GM12878 (cell line): ENCODE results near the gene TMEM176B. TPM values are rescaled to one million over a fixed set of nuclear protein-coding genes. Genes with fewer than 3 reads are reported as not detected.

Experiments used
- ATAC-seq: fragments of 200-7000 bp; cut with Tn5 transposase; 3 replicates; pipeline ENCODE4 v1.9.1; 2020; ENCODE audit warnings: mild to moderate bottlenecking, moderate library complexity
- BruUV-seq: library from RNA; stranded (reverse); fragments of 400-500 nt; replicated peaks from 2 replicates; lab custom pipeline; 2021; lab: Mats Ljungman, UMichigan
- CTCF ChIA-PET: fragments of 300-600 bp; sonication (Branson Sonifier 250); formaldehyde crosslinking; extraction: SDS; loops from one replicate; lab custom pipeline; 2021; ENCODE audit warnings: inconsistent platforms; lab: Yijun Ruan, JAX
- POLR2A ChIA-PET: fragments of 350-600 bp; formaldehyde crosslinking; extraction: SDS; loops from one replicate; lab custom pipeline; 2021; ENCODE audit warnings: inconsistent platforms; lab: Charles Lee
- RAD21 ChIA-PET: fragments of 300-600 bp; sonication (Branson Sonifier 250); formaldehyde crosslinking; loops from one replicate; lab custom pipeline; 2023; ENCODE audit warnings: antibody characterized with exemption; ENCODE audit not compliant: unreplicated experiment; lab: Charles Lee
- SMC1A ChIA-PET: fragments of 300-600 bp; sonication (Branson Sonifier 250); formaldehyde crosslinking; loops from one replicate; lab custom pipeline; 2023; ENCODE audit not compliant: unreplicated experiment, uncharacterized antibody; lab: Charles Lee
- DNase-seq: peaks from one replicate; pipeline ENCODE4 v3.0.0-alpha.2; 2011; ENCODE audit warnings: low read depth, low spot score
- FAIRE-seq: peaks from 3 replicates; lab custom pipeline; 2011; peaks lifted over from hg19 to GRCh38; lab: Jason Lieb, UNC
- H2AFZ ChIP-seq: 2 replicates; pipeline ENCODE4 v1.6.0; 2011; ENCODE audit warnings: low read depth, low read length, control low read depth; ENCODE audit not compliant: control insufficient read depth
- H3K27ac ChIP-seq: 2 replicates; pipeline ENCODE4 v1.5.1; 2011; ENCODE audit warnings: control low read depth; ENCODE audit not compliant: control insufficient read depth, insufficient read depth
- H3K27me3 ChIP-seq, 2 experiments: replicated peaks in 1 of 2; 2 replicates each; pipeline versions ENCODE4 v1.6.0 to v1.6.1; 2011; ENCODE audit warnings: low read length in 1 of 2; ENCODE audit not compliant: control insufficient read depth in 2 of 2, insufficient read depth in 2 of 2
- H3K36me3 ChIP-seq, 2 experiments: 2 replicates each; pipeline ENCODE4 v1.5.1; 2011; ENCODE audit warnings: low read length in 1 of 2; ENCODE audit not compliant: control insufficient read depth in 2 of 2, insufficient read depth in 2 of 2
- H3K4me1 ChIP-seq: 2 replicates; pipeline ENCODE4 v1.6.1; 2011; ENCODE audit warnings: mild to moderate bottlenecking, low read length, moderate library complexity, mixed read lengths; ENCODE audit not compliant: control insufficient read depth, insufficient read depth
- H3K4me2 ChIP-seq: 2 replicates; pipeline ENCODE4 v1.6.0; 2011; ENCODE audit warnings: control low read depth; ENCODE audit not compliant: control insufficient read depth, insufficient read depth
- H3K4me3 ChIP-seq: fragments of 200-600 bp; sonication (generic); 2 replicates; pipeline ENCODE4 v1.5.1; 2016
- H3K79me2 ChIP-seq: 2 replicates; pipeline ENCODE4 v1.6.0; 2011; ENCODE audit warnings: low read length; ENCODE audit not compliant: control insufficient read depth, insufficient read depth
- H3K9ac ChIP-seq: 2 replicates; pipeline ENCODE4 v1.8.0; 2011; ENCODE audit warnings: low read length, control low read depth, mixed read lengths; ENCODE audit not compliant: control insufficient read depth, insufficient read depth
- H3K9me3 ChIP-seq: replicated peaks from 3 replicates; pipeline ENCODE4 v1.5.1; 2011; ENCODE audit warnings: mild to moderate bottlenecking, low read length; ENCODE audit not compliant: control insufficient read depth, insufficient read depth
- H4K20me1 ChIP-seq: 2 replicates; pipeline ENCODE4 v1.6.0; 2011; ENCODE audit not compliant: control insufficient read depth, insufficient read depth
- CREB1 ChIP-seq: IDR thresholded peaks from 2 replicates; pipeline ENCODE4 v1.6.1; 2012; ENCODE audit warnings: low read depth, mild to moderate bottlenecking, inconsistent platforms
- CREM ChIP-seq: IDR thresholded peaks from 2 replicates; pipeline ENCODE4 v1.6.1; 2014; ENCODE audit warnings: antibody characterized with exemption, low read depth
- ESRRA ChIP-seq: IDR thresholded peaks from 2 replicates; pipeline ENCODE4 v1.6.1; 2012; ENCODE audit warnings: mild to moderate bottlenecking, low read length, improper control_type of control experiment
- FOS ChIP-seq: IDR thresholded peaks from 3 replicates; pipeline ENCODE4 v1.6.1; 2011; ENCODE audit warnings: borderline replicate concordance; ENCODE audit not compliant: insufficient read length; ENCODE audit errors: extremely low read depth
- GABPA ChIP-seq: IDR thresholded peaks from 2 replicates; pipeline ENCODE4 v1.6.1; 2014; ENCODE audit warnings: antibody characterized with exemption, low read depth, mild to moderate bottlenecking, inconsistent platforms
- HDGF ChIP-seq: fragments of 450-650 bp; IDR thresholded peaks from 2 replicates; pipeline ENCODE4 v1.6.1; 2016; ENCODE audit warnings: antibody characterized with exemption
- MTA2 ChIP-seq: fragments of 450-650 bp; IDR thresholded peaks from 2 replicates; pipeline ENCODE4 v1.6.1; 2016; ENCODE audit warnings: low read depth, mild to moderate bottlenecking, moderate library complexity
- NR2C1 ChIP-seq: fragments of 450-650 bp; IDR thresholded peaks from 2 replicates; pipeline ENCODE4 v1.6.1; 2017; ENCODE audit warnings: antibody characterized with exemption, mild to moderate bottlenecking, moderate library complexity
- RELA ChIP-seq: fragments of 450-650 bp; IDR thresholded peaks from 2 replicates; pipeline ENCODE4 v1.8.0; 2014; ENCODE audit warnings: borderline replicate concordance; ENCODE audit not compliant: partially characterized antibody
- SIX5 ChIP-seq: IDR thresholded peaks from 2 replicates; pipeline ENCODE4 v1.6.1; 2011; ENCODE audit warnings: mild to moderate bottlenecking, low read depth, low read length, moderate library complexity; ENCODE audit not compliant: severe bottlenecking
- SMAD5 ChIP-seq: IDR thresholded peaks from 2 replicates; pipeline ENCODE4 v1.6.1; 2016; ENCODE audit warnings: antibody characterized with exemption, low read depth
- SREBF2 ChIP-seq: IDR thresholded peaks from 2 replicates; pipeline ENCODE4 v1.6.1; 2012; ENCODE audit warnings: mild to moderate bottlenecking, low read length
- STAT3 ChIP-seq: IDR thresholded peaks from 2 replicates; pipeline ENCODE4 v1.6.1; 2011; ENCODE audit warnings: low read depth, low read length, improper control_type of control experiment
- TCF3 ChIP-seq: IDR thresholded peaks from 2 replicates; pipeline ENCODE4 v1.6.1; 2012; ENCODE audit warnings: low read depth, mild to moderate bottlenecking, low read length, borderline replicate concordance; ENCODE audit not compliant: insufficient read depth
- ZBTB33 ChIP-seq: fragments of 450-650 bp; IDR thresholded peaks from 2 replicates; pipeline ENCODE4 v1.6.1; 2017; ENCODE audit warnings: mild to moderate bottlenecking
- whole genome bisulfite sequencing: methylation state at CpG from one replicate; pipeline ENCODE4 v1.1.6; 2016; ENCODE audit warnings: low lambda C conversion rate; ENCODE audit not compliant: insufficient replicate concordance, insufficient coverage; ENCODE audit errors: missing lambda C conversion rate; 5-methylcytosine and 5-hydroxymethylcytosine counted together
- in situ Hi-C: fragments of 300-500 bp; cut with MboI; formaldehyde crosslinking; loops from 9 replicates; pipeline ENCODE4 v1.14.3; 2018; ENCODE audit warnings: mixed read lengths
- intact Hi-C: fragments of 100-400 bp; cut with micrococcal nuclease; formaldehyde crosslinking; loops from one replicate; pipeline ENCODE4 v1.14.2; 2022; ENCODE audit not compliant: unreplicated experiment
- polyA plus RNA-seq, 11 experiments: library from polyadenylated mRNA; depleted of rRNA in 4 of 11; unstranded in 6 of 11; stranded (reverse) in 5 of 11; fragments of >200 nt; fragmentation: Nextera tagmentation in 4 of 11; fragmentation: Illumina TruSeq in 1 of 11; extraction: Ambion mirVana in 4 of 11; extraction: Trizol in 1 of 11; gene quantifications; 1 replicate in 1 of 11; 2 replicates in 10 of 11; pipeline versions ENCODE4 v1.2.1 to v1.2.3, GENCODE V29; 2011 to 2016; ENCODE audit warnings: inconsistent platforms in 2 of 11, missing spikeins in 2 of 11, low read depth in 1 of 11
- total RNA-seq, 4 experiments: library from RNA; depleted of rRNA in 3 of 4; stranded (reverse); fragments of >200 nt in 3 of 4; fragmentation: Illumina TruSeq in 1 of 4; extraction: Trizol in 1 of 4; gene quantifications; 2 replicates each; pipeline versions ENCODE4 v1.2.1 to v1.2.3, GENCODE V29; 2013 to 2021
- TF ChIP-seq, protein P1 (sequence below): fragments of 450-650 bp; IDR thresholded peaks from 2 replicates; pipeline ENCODE4 v1.6.1; 2017; ENCODE audit warnings: mild to moderate bottlenecking, low read depth, inconsistent platforms; ENCODE audit not compliant: poor library complexity, severe bottlenecking

Gene TMEM176B
- total and polyA plus RNA-seq, 10 of the 15 experiments (the other 5 are each of a cell fraction or from before 2014, with no cell fraction given): 0.05 to 0.40 (median 0.20) TPM; not detected in 4

- H3K27ac ChIP-seq: no peak overlapping the region
These were observed 51.8 kb downstream of the TMEM176B start for GRCh38 chr7:150748376-150748775.

DNA sequence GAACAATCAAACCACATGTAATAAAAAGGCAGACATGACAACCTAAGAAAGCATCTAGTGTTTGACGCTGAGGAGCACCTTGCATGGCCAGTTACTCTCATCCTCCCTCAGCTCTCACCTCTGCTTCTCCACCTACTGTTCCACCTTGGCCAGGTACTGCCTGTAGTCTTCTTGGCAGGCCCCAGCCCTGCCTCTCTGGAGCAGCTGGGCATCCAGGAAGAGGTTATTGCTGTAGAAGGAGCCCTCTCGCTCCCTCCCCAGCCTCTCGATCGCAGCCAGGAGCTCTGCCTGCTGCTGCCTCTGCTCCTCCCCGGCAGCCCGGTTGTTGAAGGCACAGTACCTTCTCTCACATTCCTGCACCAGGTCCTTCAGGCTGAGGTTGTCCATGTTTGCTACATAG is 53.2 kb downstream of the TMEM176B start:
- ChIA-PET POLR2A (no interaction called here), CTCF (no interaction called here), SMC1A (no interaction called here), RAD21 (interaction anchor here (1.3 kb wide), 1 partner anchor 9 kb away, joined by 3 read pairs; no protein-coding TSS in a partner anchor)
- Histone ChIP-seq H3K36me3 (peaks cover 0 to 7% of the 10 kb centered on the region in 2 experiments; a peak in 2 of 4 replicates), H3K4me3 (no peak overlapping the region), H3K79me2 (peaks cover 3% of the 10 kb centered on the region; the same call in 1 of the 2 replicates), H3K27me3 (no peaks in the 10 kb centered on the region), H3K9me3 (no peaks in the 10 kb centered on the region), H3K27ac (no peak overlapping the region), H3K4me2 (no peak overlapping the region), H3K4me1 (peaks cover 7% of the 10 kb centered on the region), H2AFZ (no peak overlapping the region), H3K9ac (no peak overlapping the region), H4K20me1 (no peaks in the 10 kb centered on the region; the same call in 1 of the 2 replicates)
- DNase-seq: no peak
- in situ Hi-C loops (no loop called here), intact Hi-C loops (no loop called here)
- no peak for ATAC-seq
- no peak for FAIRE-seq
- no TSS peak for BruUV-seq
- 95% methylated on average over 6 of the region's 6 CpGs for WGBS
- TF ChIP-seq HDGF (no peak), ESRRA (no peak), ZBTB33 (no peak), TCF3 (no peak), SIX5 (no peak), CREM (no peak), FOS (no peak), RELA (no peak), CREB1 (no peak), MTA2 (no peak), NR2C1 (no peak), STAT3 (no peak)

More at GRCh38 chr7:150748376-150748775, 51.8 kb downstream of the TMEM176B start:
- Histone ChIP-seq H3K79me2 (no peaks in the 10 kb centered on the region), H4K20me1 (no peaks in the 10 kb centered on the region; the same call in 1 of the 2 replicates), H3K36me3 (peaks cover 0 to 3% of the 10 kb centered on the region in 2 experiments; a peak in 1 of 4 replicates), H3K27me3 (no peaks in the 10 kb centered on the region), H3K9me3 (no peaks in the 10 kb centered on the region), H3K4me2 (no peak overlapping the region), H3K4me3 (no peak overlapping the region), H2AFZ (no peak overlapping the region), H3K4me1 (peaks cover 12% of the 10 kb centered on the region), H3K9ac (no peak overlapping the region)
- ChIA-PET POLR2A (no interaction called here), RAD21 (no interaction called here), CTCF (interaction anchor here (0.9 kb wide), 1 partner anchor 297 kb away, joined by 3 read pairs; no protein-coding TSS in a partner anchor), SMC1A (interaction anchor here (0.7 to 0.8 kb wide), 2 partner anchors 116 to 127 kb away, joined by 3 read pairs; partner anchors contain the start of gene GIMAP6)
- intact Hi-C loops (no loop called here), in situ Hi-C loops (no loop called here)
- DNase-seq (no peak), FAIRE-seq (no peak), ATAC-seq (no peak; the same call in 2 of the 3 replicates)
- BruUV-seq: no TSS peak
- no peak for TF ChIP-seq GABPA
- TF ChIP-seq SREBF2: no peak
- TF ChIP-seq SMAD5: no peak
- TF ChIP-seq, protein P1, sequence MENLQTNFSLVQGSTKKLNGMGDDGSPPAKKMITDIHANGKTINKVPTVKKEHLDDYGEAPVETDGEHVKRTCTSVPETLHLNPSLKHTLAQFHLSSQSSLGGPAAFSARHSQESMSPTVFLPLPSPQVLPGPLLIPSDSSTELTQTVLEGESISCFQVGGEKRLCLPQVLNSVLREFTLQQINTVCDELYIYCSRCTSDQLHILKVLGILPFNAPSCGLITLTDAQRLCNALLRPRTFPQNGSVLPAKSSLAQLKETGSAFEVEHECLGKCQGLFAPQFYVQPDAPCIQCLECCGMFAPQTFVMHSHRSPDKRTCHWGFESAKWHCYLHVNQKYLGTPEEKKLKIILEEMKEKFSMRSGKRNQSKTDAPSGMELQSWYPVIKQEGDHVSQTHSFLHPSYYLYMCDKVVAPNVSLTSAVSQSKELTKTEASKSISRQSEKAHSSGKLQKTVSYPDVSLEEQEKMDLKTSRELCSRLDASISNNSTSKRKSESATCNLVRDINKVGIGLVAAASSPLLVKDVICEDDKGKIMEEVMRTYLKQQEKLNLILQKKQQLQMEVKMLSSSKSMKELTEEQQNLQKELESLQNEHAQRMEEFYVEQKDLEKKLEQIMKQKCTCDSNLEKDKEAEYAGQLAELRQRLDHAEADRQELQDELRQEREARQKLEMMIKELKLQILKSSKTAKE: no peak
- 61% methylated on average over 4 of the region's 4 CpGs for WGBS
